ENCODE measurements around the gene IL16.

- TF ChIP-seq POLR2A (IDR thresholded peaks at IDR 0.05; ENCODE audit: low read depth, low read length) (no peak), POLR2AphosphoS5 (IDR thresholded peaks at IDR 0.05; ENCODE audit: low read depth, low read length) (no peak), TAF1 (IDR thresholded peaks at IDR 0.05; ENCODE audit: low read depth, low read length) (no peak)
Observed at GRCh38 chr15:81336568-81336967, 139.9 kb downstream of the IL16 start.
